T-helper 2 cell treated with Interferon-gamma antibody and Interleukin-4, amounts not matched to agents 100 ng/mL and 5 ng/mL, for 36 hours (primary cell): Measurements from ENCODE around the gene RECQL5. TPM values are rescaled to one million over a fixed set of nuclear protein-coding genes. Genes with fewer than 3 reads are reported as not detected.
"Not testable (repeated sequence)": the region's sequence is repeated elsewhere in the genome, so short reads cannot be mapped to it uniquely, and the experiment has no call there.

Experiments
- intact Hi-C: fragments of 100-400 bp; cut with micrococcal nuclease; formaldehyde crosslinking; loops from one replicate; pipeline ENCODE4 v1.15.1; 2023
- total RNA-seq: library from RNA; stranded (reverse); gene quantifications from 2 replicates; pipeline ENCODE4 v1.2.3, GENCODE V29; 2022

Gene RECQL5
- total RNA-seq, 1 donor from 2014 or later, result 42.2 TPM

DNA sequence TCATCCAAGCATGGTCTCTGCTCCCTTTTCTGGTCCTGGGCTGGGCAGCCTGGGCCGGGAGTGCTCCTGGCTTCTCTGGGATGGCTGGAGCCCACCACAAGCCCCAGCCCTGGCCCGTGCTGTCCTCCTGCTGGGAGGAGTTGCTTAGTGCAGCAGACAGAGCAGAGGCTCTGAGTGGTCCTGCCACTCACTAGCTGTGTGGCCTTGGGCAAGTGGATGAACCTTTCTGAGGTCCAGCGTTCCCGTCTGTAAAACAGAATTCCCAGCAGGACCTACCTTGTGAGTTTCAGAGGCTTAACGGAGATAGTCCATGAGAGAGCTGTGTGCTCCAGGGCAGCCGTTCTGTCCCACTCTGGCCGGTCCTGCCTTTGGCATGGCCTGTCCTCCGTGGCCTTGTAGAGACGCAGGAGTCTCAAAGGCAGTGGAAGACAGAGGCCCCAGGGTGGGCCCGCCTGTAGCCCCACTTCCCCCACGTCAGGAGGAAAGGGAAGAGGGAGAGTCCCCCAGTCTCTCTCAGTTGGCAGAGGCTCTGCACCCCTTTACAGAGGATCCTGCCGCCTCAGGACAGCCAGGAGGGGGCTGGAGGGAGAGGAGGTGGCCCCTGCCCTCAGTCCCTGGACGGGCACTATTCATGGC, 71.6 kb downstream of the RECQL5 start:
- intact Hi-C loops, result no loop called here

DNA sequence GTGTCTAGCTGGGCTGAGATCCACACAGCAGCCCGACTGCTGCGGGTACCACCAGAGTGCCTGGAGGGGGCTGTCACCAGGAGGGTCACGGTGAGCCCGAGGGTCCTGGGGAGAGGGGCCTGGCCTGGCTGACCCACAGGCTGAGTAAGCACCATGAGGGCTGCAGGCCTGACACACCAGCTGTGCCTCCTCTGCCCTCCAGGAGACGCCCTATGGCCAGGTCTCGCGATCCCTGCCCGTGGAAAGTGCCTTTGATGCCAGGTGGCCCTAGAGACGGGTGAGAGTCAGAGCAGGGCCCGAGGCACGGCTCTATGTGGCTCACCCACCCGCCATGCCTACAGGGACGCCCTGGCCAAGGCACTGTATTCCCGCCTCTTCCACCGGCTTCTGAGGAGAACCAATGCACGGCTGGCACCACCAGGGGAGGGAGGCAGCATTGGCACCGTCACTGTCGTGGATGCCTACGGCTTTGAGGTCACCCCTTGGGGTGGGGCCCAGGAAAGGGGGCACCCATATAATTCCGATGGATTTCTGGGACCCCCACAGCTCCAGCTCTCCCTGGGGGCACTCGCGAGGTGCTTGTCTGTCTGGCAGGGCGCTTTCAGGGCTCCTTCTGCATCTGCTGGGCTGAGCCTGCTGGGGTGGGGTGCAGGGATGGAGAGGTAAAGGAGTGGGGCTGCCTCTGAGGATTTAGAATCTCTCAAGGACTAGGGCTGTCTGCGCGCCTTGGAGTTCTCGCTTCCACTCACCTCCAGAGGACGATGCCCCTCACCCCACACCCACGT, 72.3 kb downstream of the RECQL5 start:
- intact Hi-C loops, result no loop called here

DNA sequence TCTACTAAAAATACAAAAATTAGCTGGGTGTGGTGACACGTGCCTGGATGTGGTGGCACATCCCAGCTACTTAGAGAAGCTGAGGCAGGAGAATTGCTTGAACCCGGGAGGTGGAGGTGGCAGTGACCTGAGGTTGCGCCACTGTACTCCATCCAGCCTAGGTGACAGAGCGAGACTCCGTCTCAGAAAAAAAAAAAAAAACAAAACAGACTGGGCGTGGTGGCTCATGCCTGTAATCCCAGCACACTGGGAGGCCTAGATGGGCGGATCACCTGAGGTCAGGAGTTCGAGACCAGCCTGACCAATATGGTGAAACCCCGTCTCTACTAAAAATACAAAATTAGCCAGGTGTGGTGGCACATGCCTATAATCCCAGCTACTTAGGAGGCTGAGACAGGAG, 73.5 kb downstream of the RECQL5 start:
- intact Hi-C loops, result not testable (repeated sequence)

DNA sequence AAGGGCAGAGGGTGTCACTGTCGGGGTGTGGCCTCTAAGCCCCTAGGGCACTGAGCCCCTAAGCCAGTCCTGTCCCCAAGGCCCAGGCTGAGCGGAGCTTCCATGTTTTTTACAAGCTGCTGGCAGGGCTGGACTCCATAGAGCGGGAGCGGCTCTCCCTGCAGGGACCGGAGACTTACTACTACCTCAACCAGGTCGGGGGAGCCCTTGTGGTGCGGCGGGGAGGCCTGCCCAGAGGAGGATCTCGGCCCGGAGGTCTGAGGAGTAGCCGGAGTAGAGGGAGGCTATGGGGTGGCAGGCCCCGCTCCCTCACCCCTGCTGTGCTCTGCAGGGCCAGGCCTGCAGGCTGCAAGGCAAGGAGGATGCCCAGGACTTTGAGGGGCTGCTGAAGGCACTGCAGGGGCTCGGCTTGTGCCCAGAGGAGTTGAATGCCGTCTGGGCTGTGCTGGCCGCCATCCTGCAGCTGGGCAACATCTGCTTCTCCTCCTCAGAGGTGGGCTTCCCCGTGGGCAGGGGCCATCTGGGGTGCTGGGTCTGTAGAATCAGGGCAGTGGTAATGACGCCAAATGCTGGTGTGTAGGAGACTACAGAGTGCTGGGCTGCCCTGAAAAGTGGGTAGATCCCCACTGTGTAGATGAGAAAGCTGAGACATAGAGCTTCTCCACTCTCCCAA, 74.5 kb downstream of the RECQL5 start:
- intact Hi-C loops, result no loop called here

DNA sequence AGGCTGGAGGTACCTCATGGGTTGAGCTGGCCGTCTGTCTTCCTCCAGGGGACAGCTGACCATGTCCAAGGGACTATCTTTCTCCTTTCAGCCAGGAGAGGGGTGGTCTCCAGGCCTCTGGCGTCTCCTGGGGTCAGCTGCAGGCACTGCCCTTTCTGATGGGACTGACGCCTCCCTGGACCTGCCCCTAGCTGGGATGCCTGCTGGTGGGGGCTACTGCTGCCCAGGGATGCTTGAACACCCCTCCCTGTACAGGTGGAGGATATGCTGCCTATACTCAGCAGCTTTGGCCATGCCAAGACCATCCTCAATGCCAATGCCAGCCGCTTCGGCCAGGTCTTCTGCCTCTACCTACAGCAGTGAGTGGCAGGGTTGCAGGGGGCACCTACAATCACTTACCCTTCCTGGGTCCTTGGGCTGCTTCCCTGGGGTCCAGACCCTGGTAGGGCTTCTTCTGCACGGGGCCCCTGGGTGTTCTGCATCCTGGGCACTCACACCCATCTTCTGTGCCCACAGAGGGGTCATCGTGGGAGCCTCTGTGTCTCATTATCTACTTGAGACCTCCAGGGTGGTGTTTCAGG, 75.1 kb downstream of the RECQL5 start:
- intact Hi-C loops, result no loop called here

DNA sequence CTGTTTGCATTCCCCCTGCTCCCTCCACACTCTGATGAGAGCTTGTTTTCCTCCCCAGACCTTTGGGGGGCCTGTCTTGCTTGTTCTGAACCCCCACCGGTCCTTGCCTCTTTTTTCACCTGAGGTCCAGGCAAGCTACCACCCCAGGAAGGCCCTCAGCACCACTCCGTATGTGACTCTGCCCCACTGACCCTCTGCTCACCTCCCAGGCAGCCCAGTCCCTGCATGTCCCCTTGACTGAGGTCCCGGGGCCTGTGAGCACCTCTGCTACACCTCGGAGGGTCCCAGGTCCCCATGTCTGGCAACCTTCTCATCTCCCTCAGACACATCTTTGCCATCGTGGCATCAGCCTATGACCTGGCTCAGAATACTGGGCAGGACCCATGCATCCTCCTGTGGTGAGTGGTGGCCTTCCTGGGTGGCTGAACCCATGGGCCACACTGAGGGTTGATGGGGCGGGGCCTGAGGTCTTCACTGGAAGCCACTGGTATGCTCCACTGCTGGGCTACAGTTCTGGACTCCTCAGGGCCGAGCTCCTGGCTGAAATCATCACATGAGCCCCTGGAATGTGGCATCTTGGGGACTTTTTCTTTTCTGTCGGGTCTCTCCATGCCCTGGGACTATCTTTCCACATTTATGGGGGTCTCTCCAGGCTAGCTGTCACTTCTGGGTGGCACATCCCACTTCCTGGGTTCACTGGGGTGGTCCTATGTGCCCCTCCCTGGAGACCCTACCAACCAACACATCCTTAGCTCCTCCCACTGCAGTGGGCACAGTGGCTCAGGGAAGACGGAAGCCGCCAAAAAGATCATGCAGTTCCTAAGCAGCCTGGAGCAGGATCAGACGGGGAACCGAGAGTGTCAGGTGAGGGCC, 75.9 kb downstream of the RECQL5 start:
- intact Hi-C loops, result no loop called here

DNA sequence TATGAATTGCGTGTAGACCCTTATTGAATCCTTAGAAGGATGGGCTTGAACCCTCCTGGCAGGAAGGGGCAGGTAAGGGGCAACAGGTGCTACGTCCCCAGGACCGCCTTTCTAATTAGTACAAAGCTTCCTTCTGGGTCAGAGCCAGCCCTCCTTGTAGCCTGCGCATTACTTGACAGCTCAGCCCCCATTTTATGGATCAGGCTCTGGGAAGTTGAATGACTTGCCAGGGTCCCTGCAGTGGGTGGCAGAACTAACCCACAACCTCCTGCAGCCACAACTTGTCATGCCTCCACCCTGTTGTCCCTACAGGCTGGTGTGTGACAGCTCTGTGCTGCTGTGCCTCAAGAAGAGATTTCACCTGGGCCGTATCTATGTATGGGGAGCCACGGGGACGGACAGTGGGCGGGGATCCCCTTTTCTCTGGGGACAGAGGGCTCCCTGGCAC, 76.6 kb downstream of the RECQL5 start:
- intact Hi-C loops, result no loop called here

DNA sequence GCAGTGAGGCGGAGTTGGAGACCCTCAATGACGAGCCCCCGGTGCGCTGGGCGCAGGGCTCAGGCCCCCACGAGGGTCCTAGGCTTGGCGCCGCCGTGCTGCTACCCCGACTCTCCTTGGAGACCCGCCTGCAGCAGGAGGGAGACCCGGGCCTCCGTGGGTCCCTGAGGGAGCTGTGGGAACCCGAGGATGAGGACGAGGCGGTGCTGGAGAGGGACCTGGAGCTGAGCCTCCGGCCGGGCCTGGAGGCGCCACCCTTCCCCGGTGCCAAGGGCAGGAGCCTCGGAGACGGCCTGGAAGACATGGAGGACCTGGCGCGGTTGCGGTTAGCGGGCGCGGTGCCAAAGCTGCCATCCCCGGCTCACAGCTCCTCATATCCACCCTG, 77.0 kb downstream of the RECQL5 start:
- intact Hi-C loops, result loop anchor here (1.0 to 10.0 kb wide), 3 partner anchors 74 to 325 kb away; partner anchors contain the start of genes GGA3, MRPS7 and TSEN54

DNA sequence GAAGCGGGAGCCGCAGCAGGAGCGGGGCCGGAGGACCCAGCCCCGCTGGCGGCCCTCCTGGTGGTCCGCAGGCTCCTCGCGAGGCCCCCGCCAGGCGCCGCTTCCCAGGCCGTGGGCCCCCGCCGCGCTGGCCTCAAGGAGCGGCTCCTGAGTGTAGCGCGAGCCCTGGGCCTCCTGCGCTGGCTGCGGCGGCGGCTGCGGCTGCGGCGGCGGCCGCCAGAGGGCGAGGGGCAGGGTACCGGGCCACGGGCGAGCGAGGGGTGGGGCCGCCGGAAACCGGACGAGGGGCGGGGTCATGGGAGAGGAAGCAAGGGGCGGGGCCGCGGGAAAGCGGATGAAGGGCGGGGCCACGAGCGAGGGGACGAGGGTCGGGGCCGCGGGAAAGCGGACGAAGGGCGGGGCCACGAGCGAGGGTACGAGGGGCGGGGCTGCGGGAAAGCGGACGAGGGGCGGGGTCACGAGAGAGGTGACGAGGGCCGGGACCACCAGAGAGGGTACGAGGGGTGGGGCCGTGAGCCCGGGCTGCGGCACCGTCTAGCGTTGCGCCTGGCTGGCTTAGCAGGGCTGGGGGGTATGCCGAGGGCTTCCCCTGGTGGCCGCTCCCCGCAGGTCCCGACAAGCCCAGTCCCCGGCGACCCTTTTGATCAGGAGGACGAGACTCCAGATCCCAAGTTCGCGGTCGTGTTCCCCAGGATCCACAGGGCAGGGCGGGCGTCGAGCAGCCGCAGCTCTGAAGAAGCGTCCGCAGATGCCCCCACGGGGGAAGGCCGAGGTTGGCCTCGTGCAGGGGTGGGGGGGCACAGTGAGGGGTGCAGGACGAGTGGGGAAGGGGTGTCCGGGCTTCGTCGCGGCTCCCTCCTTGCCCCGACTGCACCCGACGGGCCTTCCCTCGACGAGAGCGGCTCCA, 77.7 kb downstream of the RECQL5 start:
- intact Hi-C loops, result loop anchor here (1.0 to 10.0 kb wide), 3 partner anchors 73 to 324 kb away; partner anchors contain the start of genes GGA3, MRPS7 and TSEN54

DNA sequence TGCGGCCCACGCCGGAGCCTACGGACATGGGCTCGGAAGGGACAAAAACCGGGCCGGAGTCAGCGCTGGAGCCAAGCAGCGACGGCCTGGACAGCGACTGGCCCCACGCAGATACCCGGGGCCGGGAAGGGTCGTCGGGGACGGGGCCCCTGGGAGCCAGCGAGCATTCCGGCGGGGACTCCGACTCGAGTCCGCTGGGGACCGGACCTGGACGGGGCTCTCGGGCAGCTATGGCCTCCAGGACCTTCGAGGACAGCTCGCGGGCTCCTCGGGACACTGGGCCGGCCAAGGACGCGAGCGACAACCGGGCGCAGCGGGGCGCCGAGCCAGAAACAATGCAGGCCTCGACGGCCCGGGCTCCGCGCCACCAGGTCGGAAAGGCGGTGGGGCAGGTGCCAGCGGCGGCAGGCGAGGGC, 78.3 kb downstream of the RECQL5 start:
- intact Hi-C loops, result loop anchor here (1.0 to 10.0 kb wide), 3 partner anchors 72 to 324 kb away; partner anchors contain the start of genes GGA3, MRPS7 and TSEN54

DNA sequence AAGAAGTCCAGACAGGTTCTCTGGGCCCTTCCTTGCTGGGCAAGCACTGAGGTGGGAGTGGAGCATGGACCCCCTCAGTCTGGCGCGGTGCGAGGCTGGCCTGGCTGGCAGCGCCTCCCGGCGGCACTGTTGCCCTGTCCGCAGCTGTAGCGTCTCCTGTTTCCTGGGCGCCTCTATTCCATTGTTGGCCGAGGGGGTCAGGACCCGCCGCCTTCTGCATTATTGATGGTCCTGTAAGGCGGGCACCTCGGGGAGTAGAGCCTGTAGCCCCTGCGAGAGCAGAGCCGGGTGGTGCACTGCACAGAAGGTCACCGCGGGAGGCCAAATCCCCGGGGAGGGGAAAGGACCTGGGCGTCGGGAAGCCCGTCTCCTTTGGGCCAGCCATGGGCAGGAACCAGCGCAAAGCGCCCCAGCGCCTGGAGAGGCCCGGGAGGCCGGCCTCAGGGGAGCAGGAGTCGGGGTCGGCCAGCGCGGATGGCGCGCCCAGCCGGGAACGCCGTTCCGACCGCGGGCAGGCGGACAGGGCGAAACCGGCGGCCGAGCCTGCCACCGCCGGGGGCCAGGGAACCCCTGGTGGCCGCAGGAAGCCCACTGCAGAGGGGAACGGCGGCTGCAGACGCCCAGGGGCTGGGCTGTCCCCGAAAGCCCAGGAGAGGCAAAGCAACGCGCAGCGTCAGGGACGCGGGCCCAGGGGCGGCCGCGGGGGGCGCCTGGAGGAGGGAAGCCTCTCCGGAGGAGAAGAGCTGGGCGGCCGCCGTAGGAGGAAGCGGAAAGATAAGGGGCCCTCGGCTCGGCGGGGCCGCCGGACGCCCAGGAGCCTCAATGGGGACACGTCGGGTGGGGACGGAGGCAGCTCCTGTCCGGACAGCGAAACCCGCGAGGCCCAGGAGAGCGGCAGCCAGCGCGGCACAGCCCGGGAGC, 79.0 kb downstream of the RECQL5 start, which contains the start of gene MYO15B:
Gene MYO15B (plus strand): TSS at position 126 of the 921 bp plus-strand sequence. CDS start 258 bp downstream, at position 384.
- intact Hi-C loops, result loop anchor here (10.0 kb wide), 1 partner anchor 323 kb away; the partner anchor contains the start of genes GGA3 and MRPS7

DNA sequence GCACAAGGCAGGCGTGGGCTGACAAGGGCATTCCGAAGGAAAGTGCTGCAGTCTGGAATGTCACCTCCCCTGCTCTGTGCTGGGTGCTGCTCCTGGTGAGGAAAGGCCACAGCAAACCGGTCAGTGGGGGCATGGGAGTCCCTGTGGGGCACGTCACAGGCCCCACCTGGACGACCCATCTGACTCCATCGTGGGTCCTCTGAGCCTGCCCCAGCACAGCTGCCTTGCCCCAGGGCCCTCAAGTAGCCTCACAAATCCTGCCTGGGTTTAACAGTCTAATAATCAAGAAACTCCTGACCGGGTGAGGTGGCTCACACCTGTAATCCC, 82.1 kb downstream of the RECQL5 start:
- intact Hi-C loops, result loop anchor here (10.0 kb wide), 1 partner anchor 320 kb away; the partner anchor contains the start of genes GGA3 and MRPS7

DNA sequence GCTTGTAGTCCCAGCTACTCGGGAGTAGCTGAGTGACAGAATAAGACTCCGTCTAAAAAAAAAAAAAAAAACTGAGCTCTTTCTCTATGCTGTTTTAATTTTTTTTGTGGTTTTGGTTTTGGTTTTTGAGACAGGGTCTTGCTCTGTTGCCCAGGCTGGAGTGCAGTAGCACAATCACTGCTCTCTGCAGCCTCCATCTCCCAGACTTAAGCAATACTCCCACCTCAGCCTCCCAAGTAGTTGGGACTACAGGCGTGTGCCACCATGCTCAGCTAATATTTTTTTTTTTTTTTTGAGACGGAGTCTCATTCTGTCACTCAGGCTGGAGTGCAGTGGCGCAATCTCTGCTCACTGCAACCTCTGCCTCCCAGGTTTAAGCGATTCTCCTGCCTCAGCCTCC, 83.8 kb downstream of the RECQL5 start:
- intact Hi-C loops, result loop anchor here (10.0 kb wide), 1 partner anchor 318 kb away; the partner anchor contains the start of genes GGA3 and MRPS7

DNA sequence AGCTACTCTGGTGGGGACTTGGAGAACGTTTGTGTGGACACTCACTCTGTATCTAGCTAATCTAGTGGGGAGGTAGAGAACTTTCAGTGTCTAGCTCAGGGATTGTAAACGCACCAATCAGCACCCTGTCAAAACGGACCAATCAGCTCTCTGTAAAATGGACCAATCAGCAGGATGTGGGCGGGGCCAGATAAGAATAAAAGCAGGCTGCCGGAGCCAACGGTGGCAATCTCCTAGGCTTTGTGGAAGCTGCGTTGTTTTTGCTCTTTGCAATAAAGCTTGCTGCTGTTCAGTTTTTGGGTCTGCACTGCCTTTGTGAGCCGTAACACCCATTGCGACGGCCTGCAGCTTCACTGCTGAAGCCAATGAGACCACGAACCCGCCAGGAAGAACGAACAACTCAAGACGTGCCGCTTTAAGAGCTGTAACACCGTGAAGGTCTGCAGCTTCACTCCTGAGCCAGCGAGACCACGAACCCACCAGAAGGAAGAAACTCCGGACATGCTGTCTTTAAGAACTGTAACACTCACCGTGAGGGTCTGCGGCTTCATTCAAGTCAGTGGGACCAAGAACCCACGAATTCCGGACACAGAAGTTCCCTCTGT, 85.7 kb downstream of the RECQL5 start:
- intact Hi-C loops, result loop anchor here (10.0 kb wide), 1 partner anchor 316 kb away; the partner anchor contains the start of genes GGA3 and MRPS7
